Body of pancreas (tissue), 4 donors: ENCODE measurements around the gene CLIC6. TPM values are rescaled to one million over a fixed set of nuclear protein-coding genes. Genes with fewer than 3 reads are reported as not detected.

Source experiments
- ATAC-seq: fragments of 150-250 bp; one replicate; pipeline ENCODE4 v1.9.1; 2016
- DNase-seq, 4 donors: peaks; one replicate each; pipeline ENCODE4 v3.0.0-alpha.2; 2019
- H3K27ac ChIP-seq, 4 donors: fragments of 200-600 bp; sonication (generic); 1 replicate in 3 of 4; 2 replicates in 1 of 4; pipeline versions ENCODE4 v1.5.1 to v1.6.1; 2016 to 2019; ENCODE audit warnings: mild to moderate bottlenecking in 1 of 4, mixed read lengths in 1 of 4, moderate library complexity in 1 of 4
- H3K27me3 ChIP-seq, 2 donors: fragments of 200-600 bp; sonication (generic); one replicate each; pipeline ENCODE4 v1.6.0; 2016; ENCODE audit warnings: mild to moderate bottlenecking in 1 of 2
- H3K36me3 ChIP-seq, 2 donors: fragments of 200-600 bp; sonication (generic); replicated peaks in 1 of 2; 2 replicates each; pipeline ENCODE4 v1.5.1; 2016; ENCODE audit warnings: low read depth in 2 of 2; ENCODE audit not compliant: insufficient read depth in 1 of 2
- H3K4me1 ChIP-seq: fragments of 200-600 bp; sonication (generic); one replicate; pipeline ENCODE4 v1.6.0; 2016
- H3K4me3 ChIP-seq, 2 donors: fragments of 200-600 bp; sonication (generic); 1 replicate in 1 of 2; 2 replicates in 1 of 2; pipeline ENCODE4 v1.5.1; 2016 to 2019
- H3K9me3 ChIP-seq, 3 donors: fragments of 200-600 bp; sonication (generic); 1 replicate in 2 of 3; 2 replicates in 1 of 3; pipeline ENCODE4 v1.5.1; 2016
- CTCF ChIP-seq, 7 experiments: fragments of 450-650 bp in 4 of 7; fragments of 200-600 bp in 3 of 7; sonication (generic) in 3 of 7; IDR thresholded peaks; one replicate each; pipeline ENCODE4 v1.5.1; 2016 to 2019; ENCODE audit warnings: antibody characterized with exemption in 7 of 7
- POLR2A ChIP-seq, 3 donors: fragments of 450-650 bp; IDR thresholded peaks; one replicate each; pipeline ENCODE4 v1.6.1; 2016; ENCODE audit warnings: antibody characterized with exemption in 3 of 3, mild to moderate bottlenecking in 2 of 3
- WGBS, 2 donors: methylation state at CpG; one replicate each; pipeline ENCODE4 v1.1.5; 2017; 5-methylcytosine and 5-hydroxymethylcytosine counted together
- intact Hi-C: fragments of 100-400 bp; cut with DNase I; formaldehyde crosslinking; loops from one replicate; pipeline ENCODE4 v1.15.1; 2023
- total RNA-seq, 2 donors: library from RNA; depleted of rRNA; stranded (reverse); fragments of >200 nt; gene quantifications; one replicate each; pipeline ENCODE4 v1.1.0, GENCODE V29; 2016

CLIC6 gene
- total RNA-seq, 2 donors from 2014 or later: 0.99 to 1.8 TPM

- Histone ChIP-seq H3K4me3 (no peak overlapping the region), H3K27me3 (no peaks in the 10 kb centered on the region), H3K36me3 (no peaks in the 10 kb centered on the region), H3K9me3 (no peaks in the 10 kb centered on the region), H3K4me1 (peaks cover 17% of the 10 kb centered on the region), H3K27ac (no peak overlapping the region)
- intact Hi-C loops: no loop called here
- ATAC-seq (no peak), DNase-seq (no peak)
- no peak for TF ChIP-seq CTCF (IDR thresholded peaks at IDR 0.05)
- TF ChIP-seq POLR2A (IDR thresholded peaks at IDR 0.05): no peak
- WGBS, 2 donors: 48 to 66% methylated on average over 2 of the region's 2 CpGs
Measured at GRCh38 chr21:34692458-34693020, 23.7 kb downstream of the CLIC6 start.

GRCh38 chr21:34693192-34693810 lies 24.5 kb downstream of the CLIC6 start:
- intact Hi-C loops: no loop called here
- ATAC-seq (peak; percentile 51), DNase-seq (peak; percentile 49 to 65 (median 56))
- no peak overlapping the region for H3K4me3 ChIP-seq
- no peak for TF ChIP-seq POLR2A (IDR thresholded peaks at IDR 0.05)
- peak; percentile 48 to 85 (median 76) for TF ChIP-seq CTCF (IDR thresholded peaks at IDR 0.05)
- H3K9me3 ChIP-seq: no peaks in the 10 kb centered on the region
- no peak overlapping the region for H3K27ac ChIP-seq
- H3K36me3 ChIP-seq: no peaks in the 10 kb centered on the region
- peaks cover 17% of the 10 kb centered on the region for H3K4me1 ChIP-seq
- no peaks in the 10 kb centered on the region for H3K27me3 ChIP-seq
- 46 to 52% methylated on average over 6 of the region's 6 CpGs for WGBS, 2 donors

- intact Hi-C loops: no loop called here
- no peak overlapping the region for H3K4me3 ChIP-seq
- peaks cover 17% of the 10 kb centered on the region for H3K4me1 ChIP-seq
- H3K27me3 ChIP-seq: no peaks in the 10 kb centered on the region
- WGBS, 2 donors: 58 to 69% methylated on average over 2 of the region's 2 CpGs
- no peaks in the 10 kb centered on the region for H3K36me3 ChIP-seq
- no peaks in the 10 kb centered on the region for H3K9me3 ChIP-seq
- peak; percentile 24 for ATAC-seq
- DNase-seq: peak in 1 of 4 donors; percentile 15
- H3K27ac ChIP-seq: no peak overlapping the region
- TF ChIP-seq CTCF (IDR thresholded peaks at IDR 0.05) (no peak), POLR2A (IDR thresholded peaks at IDR 0.05) (no peak)
Measured at GRCh38 chr21:34695434-34695833, 26.6 kb downstream of the CLIC6 start.

GRCh38 chr21:34696121-34696520 lies 27.3 kb downstream of the CLIC6 start:
- TF ChIP-seq CTCF (IDR thresholded peaks at IDR 0.05): no peak
- no peak for TF ChIP-seq POLR2A (IDR thresholded peaks at IDR 0.05)
- no peak for DNase-seq
- Histone ChIP-seq H3K36me3 (no peaks in the 10 kb centered on the region), H3K27ac (no peak overlapping the region), H3K27me3 (no peaks in the 10 kb centered on the region), H3K4me1 (peaks cover 10% of the 10 kb centered on the region), H3K9me3 (no peaks in the 10 kb centered on the region), H3K4me3 (no peak overlapping the region)
- intact Hi-C loops: no loop called here
- no peak for ATAC-seq
- WGBS, 2 donors: 70 to 75% methylated on average over 1 of the region's 1 CpG

- whole genome bisulfite sequencing, 2 donors: 82 to 86% methylated on average over 3 of the region's 3 CpGs
- DNase-seq (no peak), ATAC-seq (no peak)
- TF ChIP-seq POLR2A (IDR thresholded peaks at IDR 0.05) (no peak), CTCF (IDR thresholded peaks at IDR 0.05) (no peak)
- Histone ChIP-seq H3K27ac (no peak overlapping the region), H3K36me3 (no peaks in the 10 kb centered on the region), H3K9me3 (no peaks in the 10 kb centered on the region), H3K4me3 (no peak overlapping the region), H3K27me3 (no peaks in the 10 kb centered on the region), H3K4me1 (peaks cover 7% of the 10 kb centered on the region)
- intact Hi-C loops: no loop called here
Measured at GRCh38 chr21:34697826-34698225, 29.0 kb downstream of the CLIC6 start.
